Endodermal cell (in vitro differentiated cells): Measurements from ENCODE around the gene MICAL3. TPM values are rescaled to one million over a fixed set of nuclear protein-coding genes. Genes with fewer than 3 reads are reported as not detected.

Experiments
- DNase-seq: peaks from one replicate; pipeline ENCODE4 v3.0.0-alpha.2; 2017
- H3K27ac ChIP-seq: 2 replicates; pipeline ENCODE4 v1.5.1; 2013; ENCODE audit warnings: mild to moderate bottlenecking, low read depth, low read length, moderate library complexity
- H3K27me3 ChIP-seq: 2 replicates; pipeline ENCODE4 v1.6.1; 2013; ENCODE audit warnings: mild to moderate bottlenecking, low read length, moderate library complexity; ENCODE audit not compliant: insufficient read depth, control insufficient read depth, poor library complexity, severe bottlenecking
- H3K36me3 ChIP-seq: 2 replicates; pipeline ENCODE4 v1.7.0; 2013; ENCODE audit warnings: mild to moderate bottlenecking, low read length, moderate library complexity; ENCODE audit not compliant: control insufficient read depth, insufficient read depth
- H3K4me1 ChIP-seq: one replicate; pipeline ENCODE4 v1.7.0; 2013; ENCODE audit warnings: low read length; ENCODE audit not compliant: control insufficient read depth, insufficient read depth
- H3K4me3 ChIP-seq: 2 replicates; pipeline ENCODE4 v1.5.1; 2013; ENCODE audit warnings: mild to moderate bottlenecking, low read length, moderate library complexity
- H3K9ac ChIP-seq: 2 replicates; pipeline ENCODE4 v1.6.1; 2013; ENCODE audit warnings: mild to moderate bottlenecking, low read length, moderate library complexity; ENCODE audit not compliant: poor library complexity, severe bottlenecking; ENCODE audit errors: extremely low read depth
- H3K9me3 ChIP-seq: 2 replicates; pipeline ENCODE4 v1.6.1; 2013; ENCODE audit warnings: mild to moderate bottlenecking, low read length, moderate library complexity; ENCODE audit not compliant: control insufficient read depth
- H3K27ac Mint-ChIP-seq: 2 replicates; pipeline ENCODE4 v1.8.0; 2020; ENCODE audit warnings: mixed read lengths
- H3K27me3 Mint-ChIP-seq: 2 replicates; pipeline ENCODE4 v1.8.0; 2021; ENCODE audit warnings: mild to moderate bottlenecking, mixed read lengths; ENCODE audit not compliant: insufficient read depth
- H3K36me3 Mint-ChIP-seq: 2 replicates; pipeline ENCODE4 v1.8.0; 2020; ENCODE audit warnings: low read depth, mixed read lengths
- H3K4me1 Mint-ChIP-seq: 2 replicates; pipeline ENCODE4 v1.8.0; 2020; ENCODE audit warnings: mixed read lengths
- H3K4me3 Mint-ChIP-seq: 2 replicates; pipeline ENCODE4 v1.8.0; 2020; ENCODE audit warnings: mild to moderate bottlenecking, moderate library complexity, mixed read lengths
- H3K9me3 Mint-ChIP-seq: 2 replicates; pipeline ENCODE4 v1.8.0; 2020; ENCODE audit warnings: mild to moderate bottlenecking, mixed read lengths
- CTCF ChIP-seq: fragments of 200-600 bp; sonication (generic); conservative IDR thresholded peaks from 2 replicates; pipeline ENCODE4 v1.5.0; 2021; ENCODE audit warnings: antibody characterized with exemption, mild to moderate bottlenecking
- WGBS, 2 experiments: methylation state at CpG; one replicate each; pipeline versions ENCODE4 v1.1.5 to v1.1.7; 2013; ENCODE audit warnings: missing lambda C conversion rate in 2 of 2, mixed read lengths in 1 of 2; ENCODE audit not compliant: insufficient coverage in 1 of 2, insufficient read length in 1 of 2; 5-methylcytosine and 5-hydroxymethylcytosine counted together
- total RNA-seq, 2 donors: library from RNA; stranded (reverse); fragmentation: NEBNext Ultra II Directional in 1 of 2; extraction: Animal tissue kit (Norgen Biotek cat#: 25700) in 1 of 2; gene quantifications; 2 replicates in 1 of 2; 3 replicates in 1 of 2; pipeline ENCODE4 v1.2.1, GENCODE V29; 2021

MICAL3 gene
- total RNA-seq, 2 donors from 2014 or later = 42.8 to 48.1 TPM

GRCh38 chr22:17792299-17792698 is 232.1 kb downstream of the MICAL3 start:
- TF ChIP-seq CTCF = peak; percentile 67
- Mint-ChIP-seq H3K36me3 (no peaks in the 10 kb centered on the region), H3K9me3 (no peaks in the 10 kb centered on the region), H3K4me1 (peaks cover 4% of the 10 kb centered on the region), H3K27ac (no peak overlapping the region), H3K4me3 (no peak overlapping the region), H3K27me3 (no peaks in the 10 kb centered on the region)
- Histone ChIP-seq H3K4me1 (peaks cover 5% of the 10 kb centered on the region), H3K4me3 (no peak overlapping the region), H3K9ac (no peak overlapping the region), H3K36me3 (no peaks in the 10 kb centered on the region), H3K27me3 (no peaks in the 10 kb centered on the region), H3K9me3 (no peaks in the 10 kb centered on the region), H3K27ac (no peak overlapping the region)
- 74 to 80% methylated on average over 5 of the region's 5 CpGs for WGBS, 2 experiments
- peak; percentile 80 for DNase-seq

- Histone ChIP-seq H3K4me1 (peaks cover 11% of the 10 kb centered on the region), H3K4me3 (no peak overlapping the region), H3K27ac (no peak overlapping the region), H3K27me3 (no peaks in the 10 kb centered on the region), H3K9ac (no peak overlapping the region), H3K36me3 (no peaks in the 10 kb centered on the region), H3K9me3 (no peaks in the 10 kb centered on the region)
- no peaks in the 10 kb centered on the region for H3K36me3 Mint-ChIP-seq
- no peaks in the 10 kb centered on the region for H3K9me3 Mint-ChIP-seq
- H3K4me3 Mint-ChIP-seq = no peak overlapping the region
- H3K4me1 Mint-ChIP-seq = peaks cover 8% of the 10 kb centered on the region
- WGBS, 2 experiments = 96% methylated on average over 20 to 21 of the region's 21 CpGs
- DNase-seq = no peak
- no peak for TF ChIP-seq CTCF
- no peak overlapping the region for H3K27ac Mint-ChIP-seq
- no peaks in the 10 kb centered on the region for H3K27me3 Mint-ChIP-seq
Measured at GRCh38 chr22:17791196-17791595, 233.2 kb downstream of the MICAL3 start.

GRCh38 chr22:17789379-17790200 is 234.8 kb downstream of the MICAL3 start:
- H3K4me1 ChIP-seq = peaks cover 11% of the 10 kb centered on the region
- 89 to 93% methylated on average over 15 to 27 of the region's 27 CpGs for WGBS, 2 experiments
- H3K27me3 ChIP-seq = no peaks in the 10 kb centered on the region
- Mint-ChIP-seq H3K27ac (no peak overlapping the region), H3K4me1 (peaks cover 8% of the 10 kb centered on the region), H3K4me3 (no peak overlapping the region), H3K27me3 (no peaks in the 10 kb centered on the region), H3K36me3 (no peaks in the 10 kb centered on the region), H3K9me3 (no peaks in the 10 kb centered on the region)
- no peak for DNase-seq
- no peaks in the 10 kb centered on the region for H3K9me3 ChIP-seq
- no peaks in the 10 kb centered on the region for H3K36me3 ChIP-seq
- H3K27ac ChIP-seq = no peak overlapping the region
- TF ChIP-seq CTCF = no peak
- no peak overlapping the region for H3K4me3 ChIP-seq
- H3K9ac ChIP-seq = no peak overlapping the region
